ENCODE measurements around the gene CTCFL.

DNA sequence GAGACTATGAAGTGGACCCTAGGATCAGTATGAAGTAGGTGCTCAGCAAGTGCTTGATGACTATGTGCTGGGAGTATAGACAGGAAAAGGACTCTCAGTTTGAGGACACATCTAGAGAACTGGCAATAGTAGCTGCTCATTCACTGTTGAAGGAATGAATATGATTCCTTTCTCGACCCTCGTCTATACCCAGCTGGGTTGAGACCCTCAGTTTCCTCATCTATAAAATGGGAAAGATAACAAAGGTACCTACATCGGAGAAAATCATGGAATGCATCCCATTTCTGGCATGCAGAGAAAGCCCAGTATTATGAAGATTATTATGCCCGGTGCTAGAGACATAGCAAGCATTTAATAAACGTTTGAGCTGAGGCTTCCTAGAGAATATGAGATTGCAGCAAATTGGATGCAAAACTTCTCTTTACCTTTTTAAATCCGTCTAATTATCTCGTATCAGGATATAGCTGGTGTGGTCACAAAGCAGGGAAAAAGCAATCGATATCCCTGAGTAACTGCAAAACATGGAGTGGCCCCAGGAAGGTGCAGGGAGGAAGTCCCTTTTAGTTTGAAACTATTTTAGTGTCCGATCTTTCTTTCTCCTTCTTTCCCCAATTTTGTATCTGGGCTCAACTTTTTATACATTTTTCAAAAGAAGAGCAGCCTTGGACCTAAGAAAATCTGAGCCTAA lies 33.1 kb upstream of the CTCFL start:
- no peak for TF ChIP-seq MYC (IDR thresholded peaks at IDR 0.05; ENCODE audit: low read depth, low read length)
- no peak for TF ChIP-seq POLR2A (IDR thresholded peaks at IDR 0.05; ENCODE audit: low read depth, low read length)

All from endothelial cell of umbilical vein (primary cell).